Eye (tissue), 1 donor: ENCODE measurements around the gene NPR2.
A peak's percentile ranks its signal among the peaks of the same experiment; 100 is the strongest.

Experiments used
- DNase-seq: peaks from one replicate; pipeline ENCODE4 v3.0.0-alpha.2; 2015

NPR2 gene

DNA sequence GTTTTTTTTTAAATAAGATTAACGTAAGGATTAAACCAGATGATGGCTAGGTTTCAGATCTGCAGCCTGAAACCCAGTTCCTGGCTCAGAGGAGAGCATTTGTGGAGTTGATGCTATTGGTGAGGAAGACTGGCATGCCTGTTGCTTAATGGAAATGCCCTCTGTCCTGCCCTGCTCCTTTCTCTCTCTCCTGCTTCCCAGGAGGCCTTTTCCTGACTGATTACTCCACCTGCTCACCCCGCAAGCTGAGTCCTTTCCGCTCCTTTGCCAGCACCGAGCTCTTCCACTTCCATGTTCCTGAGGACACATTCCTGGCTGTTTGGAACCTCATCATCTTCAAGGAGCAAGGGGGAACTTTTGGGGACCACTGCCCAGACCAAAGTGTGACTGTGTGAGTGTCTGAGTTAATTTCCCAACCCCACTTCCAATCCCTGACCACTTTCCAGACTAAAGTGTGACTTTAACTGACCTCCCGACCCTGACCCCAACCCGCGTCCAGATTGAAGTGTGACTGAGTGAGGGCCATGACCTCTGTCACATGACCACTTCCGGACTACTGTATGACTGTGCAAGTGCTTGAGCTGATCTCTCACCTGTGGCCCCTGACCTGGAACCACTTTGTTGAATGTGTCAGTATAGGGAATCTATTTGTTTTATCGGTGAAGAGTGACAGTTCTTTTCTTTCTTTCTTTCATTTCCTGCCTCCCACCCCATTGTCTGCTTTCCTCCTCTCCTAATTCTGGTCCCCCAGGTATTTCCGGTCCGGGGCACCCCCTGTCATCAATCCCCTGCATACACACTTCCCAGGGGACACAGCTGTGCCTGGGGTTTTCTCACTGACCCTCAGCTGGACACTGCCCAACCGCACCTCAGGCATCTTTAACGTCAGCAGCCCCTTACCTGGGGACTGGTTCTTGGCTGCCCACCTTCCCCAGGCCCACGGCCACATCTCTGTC is 43.1 kb downstream of the NPR2 start:
- no peak for DNase-seq

DNA sequence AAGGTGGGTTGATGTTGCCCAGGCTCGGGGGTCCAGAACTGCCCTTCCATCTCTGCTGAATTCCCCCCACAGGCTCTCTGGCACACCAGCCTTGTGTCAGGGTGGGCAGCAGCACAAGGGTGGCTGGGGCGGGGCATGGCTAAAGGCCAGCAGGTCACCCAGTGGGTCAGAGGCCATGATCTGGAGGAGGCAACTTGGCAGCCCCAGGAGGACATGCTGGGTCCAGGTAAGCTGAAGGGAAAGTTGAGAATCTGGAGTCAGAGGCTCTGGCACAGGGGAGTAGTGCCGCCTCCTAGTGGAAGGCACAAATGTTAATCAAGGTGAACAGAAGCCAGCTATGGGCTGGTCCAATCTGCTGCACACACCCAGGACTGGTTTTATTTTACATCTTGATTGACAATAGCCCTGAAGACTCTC is 43.8 kb downstream of the NPR2 start:
- DNase-seq: no peak

DNA sequence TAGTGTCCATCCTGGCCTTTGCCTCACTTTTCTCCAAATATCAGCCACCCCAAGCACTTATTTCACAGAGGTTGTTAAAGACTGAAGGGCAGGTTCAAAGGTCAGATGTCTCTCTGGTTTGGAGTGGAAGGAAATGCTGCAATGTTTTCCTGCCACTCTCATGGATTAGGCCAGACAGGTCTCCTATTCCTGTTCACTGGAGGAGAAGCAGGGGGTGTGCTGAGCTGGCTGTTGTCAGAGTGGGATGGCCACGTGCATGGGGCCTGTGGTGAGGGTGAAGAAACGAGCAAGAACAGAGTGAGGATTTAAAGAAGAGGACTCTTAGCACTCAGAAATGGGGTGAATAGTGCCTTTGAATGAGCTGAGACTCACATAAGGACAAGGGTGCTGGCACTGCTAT is 44.4 kb downstream of the NPR2 start:
- DNase-seq: peak; percentile 70

DNA sequence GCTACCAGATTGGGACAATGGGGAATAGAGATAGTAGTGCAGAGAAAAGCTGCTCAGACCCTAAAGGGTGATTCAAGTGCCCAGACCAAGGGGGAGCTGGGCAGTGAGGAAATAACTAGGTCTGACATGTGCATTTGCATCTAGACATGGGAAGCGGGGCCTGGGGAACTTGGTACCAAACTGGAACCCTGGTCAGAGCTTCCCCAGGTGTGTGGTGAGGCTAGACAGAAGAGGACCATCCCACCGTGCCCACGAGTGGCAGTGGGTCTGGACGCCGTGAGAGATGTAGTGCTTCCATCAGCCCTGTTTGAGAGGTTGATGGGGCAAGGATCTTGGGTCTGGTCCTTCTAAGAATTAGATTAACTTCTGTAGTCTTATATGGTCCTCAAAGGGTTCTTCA is 45.2 kb downstream of the NPR2 start:
- DNase-seq: no peak

DNA sequence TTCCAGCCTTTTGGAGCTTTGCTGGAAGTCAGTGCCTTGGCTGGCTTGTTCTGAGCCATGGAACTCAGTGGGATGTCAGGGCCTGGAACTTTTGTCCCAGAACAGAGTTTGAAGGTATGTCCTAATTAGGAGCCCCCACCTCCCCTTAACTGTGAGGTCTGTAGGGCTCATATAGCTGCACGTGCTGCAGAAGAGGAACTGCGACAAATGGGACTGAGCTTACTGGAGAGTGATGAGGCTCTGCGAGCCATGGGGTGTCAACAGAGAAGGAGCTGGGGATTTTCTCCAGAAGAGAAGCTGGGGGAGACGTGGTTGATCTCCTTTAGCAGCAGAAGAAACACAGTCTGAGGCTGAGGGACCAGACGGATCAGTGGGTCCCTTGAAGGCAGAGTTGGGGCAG is 48.5 kb downstream of the NPR2 start:
- no peak for DNase-seq

DNA sequence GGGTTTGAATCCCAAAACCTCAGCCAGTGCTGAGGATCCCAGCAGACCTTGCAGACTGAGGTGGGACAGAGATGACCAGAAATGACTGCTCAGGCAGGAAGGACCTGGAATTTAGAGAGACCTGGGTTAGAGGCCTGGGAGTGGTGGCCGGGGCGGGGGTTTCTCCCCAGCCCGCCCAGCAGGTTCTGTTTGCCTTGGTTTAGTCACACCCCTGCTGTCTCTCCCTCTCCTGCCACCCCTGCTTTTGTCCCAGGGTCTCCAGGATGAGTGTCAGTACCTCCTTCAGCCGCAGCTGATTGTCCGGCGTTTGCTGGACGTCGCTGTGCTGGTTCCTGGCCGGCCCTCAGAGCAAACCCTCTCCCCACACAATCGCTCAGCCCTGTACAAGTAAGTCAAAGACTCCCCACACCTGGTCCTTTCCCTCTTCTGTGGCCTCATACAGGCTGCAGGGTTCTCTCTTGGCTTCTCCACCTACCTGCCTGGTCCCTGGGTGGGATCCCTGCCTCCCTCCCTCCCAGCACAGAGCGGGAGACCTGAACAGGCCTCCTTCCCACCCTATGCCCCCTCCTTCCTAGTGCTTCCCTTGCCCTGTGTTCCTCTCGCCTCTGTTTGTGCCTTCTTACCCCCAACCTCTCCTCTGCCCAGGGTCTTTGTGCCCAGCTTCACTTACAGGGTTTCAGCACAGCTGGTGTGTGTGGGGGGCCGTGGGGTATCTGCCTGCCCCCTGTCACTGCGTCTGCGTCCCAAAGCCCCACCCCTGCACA is 49.7 kb downstream of the NPR2 start:
- DNase-seq: no peak

DNA sequence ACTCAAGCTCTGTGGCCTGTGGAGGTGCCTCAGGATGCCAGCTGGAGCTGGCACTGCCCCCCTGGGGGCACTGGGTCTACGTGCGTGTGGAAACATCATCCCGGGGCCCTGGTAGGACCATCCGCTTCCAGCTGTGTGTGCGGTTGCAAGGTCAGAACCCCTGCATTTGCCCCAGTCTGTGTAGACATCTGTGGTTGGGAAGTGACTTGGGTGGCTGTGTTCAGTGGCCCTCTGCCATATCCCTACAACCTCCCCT is 50.2 kb downstream of the NPR2 start:
- no peak for DNase-seq

DNA sequence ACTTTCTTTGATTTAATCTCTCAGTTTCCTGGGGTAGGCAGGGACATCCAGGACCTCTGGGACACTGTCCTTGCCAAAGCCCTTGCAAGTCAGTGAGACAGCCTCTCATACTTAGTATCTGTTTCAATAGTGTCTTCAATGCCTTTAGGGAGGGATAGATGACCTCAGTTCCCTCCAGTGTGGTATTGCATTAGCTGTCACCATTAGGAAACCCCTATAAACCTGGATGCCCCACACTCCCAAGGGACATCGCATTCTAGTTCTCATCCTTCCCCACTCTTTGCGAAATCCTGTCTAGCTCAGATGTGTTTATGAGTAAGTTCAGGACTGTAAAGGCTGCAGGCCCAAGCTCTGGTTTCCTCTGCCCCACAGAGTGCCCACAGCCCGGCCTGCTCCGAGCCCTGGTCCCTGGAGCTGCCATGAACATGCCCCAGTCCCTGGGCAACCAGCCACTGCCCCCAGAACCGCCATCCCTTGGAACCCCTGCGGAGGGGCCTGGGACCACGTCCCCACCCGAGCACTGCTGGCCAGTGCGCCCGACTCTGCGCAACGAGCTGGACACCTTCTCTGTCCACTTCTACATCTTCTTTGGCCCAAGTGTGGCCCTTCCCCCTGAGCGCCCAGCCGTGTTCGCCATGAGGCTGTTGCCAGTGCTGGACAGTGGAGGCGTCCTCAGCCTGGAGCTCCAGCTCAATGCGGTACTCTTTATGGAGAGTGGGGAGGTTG is 50.8 kb downstream of the NPR2 start:
- no peak for DNase-seq

DNA sequence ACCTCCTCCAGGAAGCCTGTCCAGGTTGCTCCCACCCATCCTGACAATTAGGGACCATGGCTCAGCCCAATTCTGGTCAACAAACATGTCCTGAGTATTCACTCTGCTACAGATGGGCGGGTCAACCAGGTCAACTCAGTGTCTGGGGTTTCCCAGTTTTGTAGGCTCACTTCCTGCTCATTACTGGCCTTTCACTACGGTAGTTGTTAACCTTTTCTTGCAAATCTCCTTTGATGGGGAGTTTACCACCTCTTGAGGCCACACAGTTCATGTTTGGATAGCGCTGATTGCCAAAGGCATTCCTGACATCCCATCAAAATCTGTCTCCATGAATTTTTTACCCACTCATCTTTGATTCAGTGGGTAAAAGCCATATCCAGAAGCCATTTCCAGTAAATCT is 51.4 kb downstream of the NPR2 start:
- no peak for DNase-seq

DNA sequence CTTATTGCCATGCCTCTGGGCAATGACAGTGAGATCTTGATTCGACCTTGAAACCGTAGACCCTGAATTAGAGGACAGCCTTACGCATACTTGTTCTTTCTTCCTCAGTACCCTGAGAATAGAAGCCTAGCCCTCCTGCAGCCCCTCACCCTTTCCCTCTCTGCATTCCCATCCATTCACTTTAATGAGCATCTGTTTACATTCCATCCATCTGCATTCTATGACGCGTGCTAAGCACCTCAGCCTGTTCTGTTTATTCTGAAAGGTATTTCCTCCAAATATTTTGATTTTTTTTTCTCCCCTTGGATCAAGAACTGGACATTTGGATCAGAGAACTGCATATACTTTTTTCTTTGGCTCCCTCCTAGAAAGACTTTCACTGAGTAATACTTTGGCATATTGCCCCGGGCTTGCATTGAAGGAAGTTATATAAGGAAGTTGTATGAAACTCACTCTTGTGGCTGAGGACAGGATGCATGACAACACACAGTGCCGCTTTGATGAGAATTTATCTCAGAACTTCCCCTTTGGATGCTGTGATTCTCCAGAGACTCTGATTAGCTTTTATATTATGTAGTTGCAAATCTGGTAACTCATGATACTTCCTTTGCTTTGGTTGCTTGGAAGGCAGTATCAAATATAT is 53.4 kb downstream of the NPR2 start:
- DNase-seq: peak; percentile 70

DNA sequence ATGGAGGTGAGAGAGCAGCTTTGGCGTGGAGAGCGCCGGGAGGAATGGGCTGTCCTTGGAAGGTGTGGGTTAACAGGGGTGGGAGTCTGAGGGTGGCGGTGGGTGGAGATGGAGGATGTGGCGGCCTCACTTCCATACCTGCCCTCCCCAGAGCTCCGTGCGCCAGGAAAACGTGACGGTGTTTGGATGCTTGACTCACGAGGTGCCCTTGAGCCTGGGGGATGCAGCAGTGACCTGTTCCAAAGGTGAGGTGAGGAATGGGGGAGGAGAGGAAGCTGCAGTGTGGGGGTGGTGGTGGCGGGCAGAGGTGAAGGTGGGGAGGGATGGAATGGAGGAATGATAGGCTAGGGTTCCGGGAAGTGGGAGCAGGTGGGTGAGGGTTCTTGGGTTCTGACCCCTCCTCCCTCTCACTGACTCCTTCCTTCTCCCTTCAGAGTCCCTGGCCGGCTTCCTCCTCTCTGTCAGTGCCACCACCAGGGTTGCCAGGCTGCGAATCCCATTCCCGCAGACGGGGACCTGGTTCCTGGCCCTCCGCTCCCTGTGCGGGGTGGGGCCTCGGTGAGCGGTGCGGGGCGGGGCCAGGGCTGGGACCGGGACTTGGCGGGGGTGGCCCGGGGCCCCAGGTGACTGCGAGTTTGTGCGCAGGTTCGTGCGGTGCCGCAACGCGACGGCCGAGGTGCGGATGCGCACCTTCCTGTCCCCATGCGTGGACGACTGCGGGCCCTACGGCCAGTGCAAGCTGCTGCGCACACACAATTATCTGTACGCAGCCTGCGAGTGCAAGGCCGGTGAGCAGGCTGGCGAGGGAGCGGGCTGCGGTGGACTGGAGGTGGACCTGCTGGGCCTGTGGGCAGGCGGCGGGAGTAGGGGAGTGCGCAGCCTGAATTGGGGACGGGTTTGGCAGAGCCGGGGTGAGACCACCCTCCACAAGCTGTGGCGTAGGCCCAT is 54.7 kb downstream of the NPR2 start:
- DNase-seq: no peak

DNA sequence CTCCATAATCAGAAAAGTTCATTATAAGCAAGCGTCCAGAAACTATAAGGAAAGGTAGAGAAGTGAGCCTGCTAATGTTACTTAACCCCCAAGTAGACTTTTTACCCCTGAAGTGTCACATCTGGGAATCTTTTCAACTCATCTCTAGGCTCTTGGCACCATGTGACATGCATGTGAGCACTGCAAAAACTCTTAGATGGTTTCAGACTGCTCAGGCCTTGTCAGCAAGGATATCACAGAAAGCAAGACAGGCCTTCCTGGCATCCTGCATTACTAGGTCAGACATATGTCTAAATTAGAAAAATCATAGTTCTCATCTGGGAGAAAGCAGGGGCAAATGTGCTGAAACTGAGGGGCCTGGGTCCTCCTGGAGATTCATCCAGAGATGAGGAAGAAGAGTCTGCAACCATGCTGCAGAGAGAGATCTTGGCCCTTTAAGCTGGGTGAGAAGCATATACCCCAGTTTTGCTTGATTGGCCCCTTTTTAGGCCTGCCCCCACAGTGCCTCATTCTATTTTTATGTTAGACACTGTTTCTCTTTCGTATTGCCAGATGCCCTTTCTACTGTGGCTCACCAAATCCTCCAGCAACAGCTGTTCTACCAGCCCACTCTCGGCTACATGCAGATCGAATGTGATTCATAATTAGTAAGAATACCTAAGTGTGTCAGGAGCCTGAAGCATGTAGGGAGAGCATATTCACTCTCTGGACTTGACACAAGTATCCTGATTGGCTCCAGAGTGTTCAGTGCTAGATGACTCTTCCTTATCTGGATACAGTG is 56.6 kb downstream of the NPR2 start:
- peak; percentile 24 for DNase-seq

DNA sequence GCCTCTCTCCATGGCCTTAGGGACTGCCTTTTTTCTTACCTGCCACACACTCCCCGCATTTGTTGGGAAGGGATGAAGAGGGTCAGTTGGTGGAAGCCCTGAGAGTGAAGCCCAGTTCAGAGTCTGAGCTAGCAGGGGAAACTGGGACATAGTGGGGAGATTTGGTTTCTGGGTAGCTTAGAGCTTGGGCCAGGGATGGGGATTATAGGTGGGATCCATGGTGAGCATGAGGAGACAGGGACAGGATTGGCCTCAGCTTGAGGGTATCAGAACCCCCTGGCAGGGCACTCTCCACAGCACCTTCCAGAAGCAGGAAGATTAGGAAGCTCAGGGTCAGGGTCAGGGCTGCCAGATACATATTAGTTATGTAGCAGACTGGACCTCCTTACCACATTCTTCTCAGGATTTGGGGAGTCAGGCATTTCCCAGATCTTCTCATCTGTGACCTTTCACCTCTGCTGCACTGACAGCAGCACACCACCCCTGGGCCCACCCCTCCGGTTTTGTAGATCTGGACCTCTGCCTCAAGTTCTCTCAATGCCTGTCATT is 61.0 kb downstream of the NPR2 start:
- no peak for DNase-seq

DNA sequence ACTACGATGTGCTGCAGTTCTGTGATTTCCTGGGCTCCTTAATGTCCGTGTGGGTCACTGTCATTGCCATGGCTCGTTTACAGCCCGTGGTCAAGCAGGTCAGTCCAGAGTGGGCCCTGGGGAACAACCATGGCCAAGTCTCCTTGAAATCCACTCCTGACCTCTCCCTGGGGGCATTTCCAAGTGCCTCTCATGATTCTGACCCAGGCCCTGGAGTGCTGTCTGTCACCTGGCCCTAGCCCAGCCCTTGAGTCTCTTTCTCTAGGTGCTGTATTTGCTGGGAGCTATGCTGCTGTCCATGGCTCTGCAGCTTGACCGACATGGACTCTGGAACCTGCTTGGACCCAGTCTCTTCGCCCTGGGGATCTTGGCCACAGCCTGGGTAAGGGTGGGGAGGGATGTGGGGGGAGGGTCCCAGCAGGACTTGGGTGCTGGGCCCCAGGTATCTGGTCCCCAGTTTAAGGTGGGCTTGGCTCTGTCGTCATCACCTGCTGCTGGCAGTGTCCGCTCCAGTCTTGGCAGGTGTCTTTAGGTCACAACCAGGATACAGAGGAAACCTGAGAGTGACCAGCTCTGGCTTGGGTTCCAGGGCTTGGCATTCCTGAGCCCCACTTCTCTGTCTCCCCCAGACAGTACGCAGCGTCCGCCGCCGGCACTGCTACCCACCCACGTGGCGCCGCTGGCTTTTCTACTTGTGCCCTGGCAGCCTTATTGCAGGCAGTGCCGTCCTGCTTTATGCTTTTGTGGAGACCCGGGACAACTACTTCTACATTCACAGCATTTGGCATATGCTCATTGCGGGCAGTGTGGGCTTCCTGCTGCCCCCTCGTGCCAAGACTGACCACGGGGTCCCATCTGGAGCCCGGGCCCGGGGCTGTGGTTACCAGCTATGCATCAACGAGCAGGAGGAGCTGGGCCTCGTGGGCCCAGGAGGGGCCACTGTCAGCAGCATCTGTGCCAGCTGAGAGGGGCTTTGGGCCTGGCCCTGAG is 61.8 kb downstream of the NPR2 start:
- no peak for DNase-seq

DNA sequence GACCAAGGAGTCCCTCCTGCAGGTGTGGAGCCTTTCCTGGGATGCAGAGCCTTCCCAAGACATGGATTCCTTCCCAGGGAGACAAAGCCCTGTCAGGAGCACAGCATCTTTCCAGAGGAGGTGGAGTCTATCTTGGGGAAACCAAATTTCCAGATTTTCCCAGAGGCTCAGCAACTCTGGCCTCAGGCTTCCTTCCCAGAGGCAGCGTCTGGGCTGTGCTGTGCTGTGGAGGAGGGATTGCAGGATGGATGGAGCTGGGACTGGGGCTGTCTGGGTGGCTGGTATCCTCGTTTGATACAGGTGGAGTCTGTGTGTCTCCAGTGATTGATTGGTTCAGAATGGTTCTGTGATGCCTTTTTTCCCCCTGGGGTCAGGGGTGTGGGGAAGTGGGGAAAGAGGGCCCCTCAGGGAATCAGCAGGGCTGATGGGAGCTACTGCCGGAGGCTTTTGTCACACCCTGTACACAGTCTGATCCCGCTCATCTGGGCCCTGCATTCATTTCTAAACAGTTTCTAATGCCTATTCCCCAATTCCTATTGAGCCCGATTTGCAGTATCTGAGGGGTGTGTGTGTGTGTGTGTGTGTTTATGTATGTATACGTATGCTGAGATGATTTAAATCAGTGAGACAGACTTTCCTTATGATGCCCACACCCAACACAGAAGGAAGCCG is 62.8 kb downstream of the NPR2 start:
- no peak for DNase-seq

DNA sequence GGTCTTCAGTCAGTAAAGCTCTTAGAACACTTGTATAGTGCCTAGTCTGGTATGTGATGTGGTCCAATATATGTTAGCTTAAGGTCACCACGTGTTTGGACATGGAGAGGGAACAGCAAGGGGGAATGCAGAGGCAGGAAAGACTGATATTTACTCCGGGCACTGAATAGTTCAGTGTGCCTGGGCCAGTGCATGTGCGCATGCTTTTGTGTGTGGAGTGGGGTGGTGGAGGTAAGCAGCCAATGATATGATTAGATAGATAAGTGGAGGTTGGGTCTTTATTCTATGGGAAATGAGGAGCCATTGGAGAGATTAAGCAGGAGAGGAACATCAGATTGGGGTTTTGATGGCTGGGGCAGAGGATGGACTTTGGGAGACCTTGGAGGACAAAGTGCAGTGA is 64.8 kb downstream of the NPR2 start:
- DNase-seq: no peak

DNA sequence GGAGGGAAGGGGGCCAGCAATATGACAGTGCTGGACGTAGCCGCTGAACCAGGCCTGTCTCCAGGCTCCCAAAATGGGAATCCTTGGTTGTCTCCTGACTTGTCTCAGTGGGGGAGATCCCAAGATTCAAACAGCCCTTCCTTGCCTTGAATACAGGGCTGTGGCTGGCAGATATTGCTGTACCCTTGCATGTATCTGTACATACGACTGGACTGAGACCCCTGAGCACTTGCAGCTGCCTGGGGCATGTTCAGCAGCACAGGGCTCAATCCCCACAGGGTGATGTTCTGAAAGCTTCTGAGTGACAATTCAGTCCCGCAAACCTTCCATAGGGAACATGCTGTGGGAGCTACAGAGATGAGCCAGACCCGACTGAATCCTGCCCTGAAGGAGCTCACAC is 65.5 kb downstream of the NPR2 start:
- no peak for DNase-seq

DNA sequence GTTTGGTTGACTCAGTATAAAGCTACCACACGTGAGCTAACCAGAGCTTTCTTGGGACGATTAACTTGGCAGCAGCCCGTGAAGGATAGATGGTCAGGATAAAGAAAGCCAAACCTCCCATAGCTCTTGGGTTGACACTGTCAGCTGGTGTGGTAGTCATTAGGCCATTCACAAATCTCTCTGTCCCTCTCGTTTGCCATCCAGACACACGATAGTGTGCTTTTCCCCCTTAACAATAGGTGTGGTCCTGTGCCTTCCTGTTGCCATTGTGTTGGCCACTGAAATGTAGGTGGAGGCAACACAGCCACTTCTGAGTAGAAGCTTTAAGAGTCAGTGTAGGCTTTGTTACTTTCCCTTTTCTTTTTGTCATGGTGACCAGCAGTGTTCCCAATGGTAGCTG is 67.1 kb downstream of the NPR2 start:
- no peak for DNase-seq
